HG02852 (cell line): ENCODE measurements around the gene RBMX.

Experiments
- ATAC-seq: cut with Tn5 transposase; IDR thresholded peaks from one replicate; pipeline ENCODE4 v1.9.1; 2021; ENCODE audit warnings: mild to moderate bottlenecking, moderate library complexity; ENCODE audit not compliant: unreplicated experiment

The RBMX gene

GRCh38 chrX:136849395-136849794 is 31.1 kb downstream of the RBMX start:
- ATAC-seq, result no peak

- ATAC-seq, result no peak
Measured at GRCh38 chrX:136847874-136848273, 32.7 kb downstream of the RBMX start.

- no peak for ATAC-seq
Measured at GRCh38 chrX:136839196-136839595, 41.3 kb downstream of the RBMX start.

- ATAC-seq, result no peak
Measured at GRCh38 chrX:136835761-136836160, 44.8 kb downstream of the RBMX start.

GRCh38 chrX:136829413-136829812 is 51.1 kb downstream of the RBMX start:
- ATAC-seq, result no peak

- ATAC-seq, result no peak
Measured at GRCh38 chrX:136828830-136829229, 51.7 kb downstream of the RBMX start.

- ATAC-seq, result no peak
Measured at GRCh38 chrX:136827026-136827425, 53.5 kb downstream of the RBMX start.

GRCh38 chrX:136825771-136826170 is 54.8 kb downstream of the RBMX start:
- no peak for ATAC-seq
